Measurements from ENCODE around the gene TXNDC5.
A peak's percentile ranks its signal among the peaks of the same experiment; 100 is the strongest.

The TXNDC5 gene

DNA sequence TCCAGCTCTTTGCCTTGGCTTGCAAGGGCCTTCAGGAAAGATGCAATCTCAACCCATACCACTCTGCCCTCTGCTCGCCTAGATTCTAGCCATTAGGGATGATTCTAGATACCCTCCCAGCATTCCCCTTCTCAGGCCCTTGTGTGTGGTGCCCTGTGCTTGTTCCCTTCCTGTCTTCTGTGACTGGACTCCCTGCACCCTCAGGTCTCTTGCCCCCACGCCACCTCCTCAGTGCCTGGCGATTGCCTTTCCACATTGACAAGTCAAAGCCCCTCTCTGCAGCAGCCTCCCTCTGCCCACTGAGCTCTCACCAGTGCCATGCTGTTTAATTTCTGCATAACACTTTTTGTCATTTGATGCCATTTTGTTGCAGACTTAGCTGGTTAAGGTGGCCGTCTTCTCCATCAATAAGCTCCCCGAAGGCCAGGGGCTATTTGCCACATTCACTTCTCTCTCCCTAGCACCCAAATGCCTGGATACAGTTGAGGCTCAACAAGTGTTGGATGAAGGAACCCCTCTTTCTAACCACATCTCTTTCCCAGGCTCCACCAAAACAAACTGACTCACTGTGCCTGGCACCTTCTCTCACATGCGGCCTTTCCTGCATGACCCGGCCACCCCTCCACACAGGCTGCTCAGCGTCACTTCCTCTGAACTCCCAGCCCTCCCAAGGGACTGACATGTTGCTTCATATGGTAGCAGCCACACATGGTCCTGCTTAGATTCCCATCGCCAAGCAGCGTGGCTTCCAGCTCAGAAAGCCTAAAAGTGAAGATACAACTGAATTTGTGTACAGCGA is 4.6 kb upstream of the TXNDC5 start:
- intact Hi-C loops (cut with DNase I; ENCODE audit: low total_unique reads), result loop anchor here (10.0 kb wide), 1 partner anchor 150 kb away; the partner anchor contains the start of gene BLOC1S5
- no peaks in the 10 kb centered on the region for H3K9me3 ChIP-seq
- H3K36me3 ChIP-seq, result no peaks in the 10 kb centered on the region
- no peak overlapping the region for H3K27ac ChIP-seq
- no peak for TF ChIP-seq CTCF (IDR thresholded peaks at IDR 0.05)
- H3K4me3 ChIP-seq, result no peak overlapping the region
- peaks cover 0 to 2% of the 10 kb centered on the region in 2 donors for H3K27me3 ChIP-seq
- peaks cover 0 to 8% (median 2%) of the 10 kb centered on the region in 4 donors for H3K4me1 ChIP-seq
- DNase-seq, result peak in 1 of 2 donors; percentile 34

GRCh38 chr6:7914311-7914710 is 3.7 kb upstream of the TXNDC5 start:
- Histone ChIP-seq H3K36me3 (no peaks in the 10 kb centered on the region), H3K4me3 (no peak overlapping the region), H3K4me1 (peaks cover 0 to 13% (median 4%) of the 10 kb centered on the region in 4 donors), H3K27me3 (peaks cover 0 to 2% of the 10 kb centered on the region in 2 donors), H3K27ac (no peak overlapping the region), H3K9me3 (no peaks in the 10 kb centered on the region)
- DNase-seq, result no peak
- intact Hi-C loops (cut with DNase I; ENCODE audit: low total_unique reads), result loop anchor here (10.0 kb wide), 1 partner anchor 150 kb away; the partner anchor contains the start of gene BLOC1S5
- TF ChIP-seq CTCF (IDR thresholded peaks at IDR 0.05), result no peak

- no peak for TF ChIP-seq CTCF (IDR thresholded peaks at IDR 0.05)
- intact Hi-C loops (cut with DNase I; ENCODE audit: low total_unique reads), result loop anchor here (10.0 kb wide), 1 partner anchor 152 kb away; the partner anchor contains the start of gene BLOC1S5
- no peaks in the 10 kb centered on the region for H3K27me3 ChIP-seq
- no peak overlapping the region for H3K4me3 ChIP-seq
- H3K36me3 ChIP-seq, result no peaks in the 10 kb centered on the region
- no peaks in the 10 kb centered on the region for H3K9me3 ChIP-seq
- no peak for DNase-seq
- no peak overlapping the region for H3K27ac ChIP-seq
- peaks cover 0 to 23% (median 14%) of the 10 kb centered on the region in 4 donors for H3K4me1 ChIP-seq
Measured at GRCh38 chr6:7912736-7913517, 2.3 kb upstream of the TXNDC5 start.

DNA sequence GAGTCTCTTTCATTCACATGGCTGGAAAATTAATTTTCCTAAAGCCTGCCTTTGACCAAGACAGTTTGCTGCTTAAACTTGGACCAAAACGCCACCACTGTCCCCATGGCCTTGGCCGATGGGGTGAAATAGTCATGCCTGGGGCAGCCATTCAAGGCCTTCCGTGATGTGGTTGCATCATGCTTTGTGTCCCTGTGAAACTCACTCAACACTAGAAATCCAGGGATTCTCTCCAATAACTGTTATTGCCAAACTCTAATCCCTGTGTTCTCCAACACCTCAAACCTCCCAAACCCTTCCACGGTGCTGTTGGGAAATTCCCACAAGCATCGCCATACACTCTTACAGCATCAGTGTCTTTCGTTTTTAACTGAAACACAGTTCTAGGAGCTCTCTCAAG is 1.4 kb upstream of the TXNDC5 start:
- DNase-seq, result peak in 1 of 2 donors; percentile 62
- no peaks in the 10 kb centered on the region for H3K36me3 ChIP-seq
- no peaks in the 10 kb centered on the region for H3K9me3 ChIP-seq
- H3K4me1 ChIP-seq, result peaks cover 0 to 23% (median 14%) of the 10 kb centered on the region in 4 donors
- no peak overlapping the region for H3K27ac ChIP-seq
- TF ChIP-seq CTCF (IDR thresholded peaks at IDR 0.05), result no peak
- no peaks in the 10 kb centered on the region for H3K27me3 ChIP-seq
- intact Hi-C loops (cut with DNase I; ENCODE audit: low total_unique reads), result loop anchor here (10.0 kb wide), 1 partner anchor 153 kb away; the partner anchor contains the start of gene BLOC1S5
- no peak overlapping the region for H3K4me3 ChIP-seq

- no peaks in the 10 kb centered on the region for H3K9me3 ChIP-seq
- DNase-seq, result no peak
- H3K4me3 ChIP-seq, result peak overlapping the region; percentile 68 to 86
- intact Hi-C loops (cut with DNase I; ENCODE audit: low total_unique reads), result loop anchor here (10.0 kb wide), 1 partner anchor 153 kb away; the partner anchor contains the start of gene BLOC1S5
- no peak for TF ChIP-seq CTCF (IDR thresholded peaks at IDR 0.05)
- H3K36me3 ChIP-seq, result no peaks in the 10 kb centered on the region
- peaks cover 0 to 23% (median 14%) of the 10 kb centered on the region in 4 donors for H3K4me1 ChIP-seq
- H3K27me3 ChIP-seq, result no peaks in the 10 kb centered on the region
- peak overlapping the region; percentile 77 to 78 for H3K27ac ChIP-seq
Measured at GRCh38 chr6:7911345-7911725, 747 bp upstream of the TXNDC5 start.
